Fibroblast of pulmonary artery (primary cell): Measurements from ENCODE around the gene MYL5.
A peak's percentile ranks its signal among the peaks of the same experiment; 100 is the strongest.

Source experiments
- DNase-seq: peaks from one replicate; pipeline ENCODE4 v3.0.0-alpha.2; 2010; ENCODE audit warnings: low read depth
- H3K4me3 ChIP-seq: replicated peaks from 2 replicates; pipeline ENCODE4 v1.5.1; 2011; ENCODE audit warnings: low read depth, mild to moderate bottlenecking, control low read depth, low read length, moderate library complexity
- TF ChIP-seq, protein P1 (sequence below): IDR thresholded peaks from 2 replicates; pipeline ENCODE4 v1.5.1; 2011; ENCODE audit warnings: mild to moderate bottlenecking, control low read depth, low read length, inconsistent platforms; ENCODE audit errors: missing control alignments

MYL5 gene

GRCh38 chr4:663438-664428 lies 10.6 kb upstream of the MYL5 start:
- TF ChIP-seq, protein P1, sequence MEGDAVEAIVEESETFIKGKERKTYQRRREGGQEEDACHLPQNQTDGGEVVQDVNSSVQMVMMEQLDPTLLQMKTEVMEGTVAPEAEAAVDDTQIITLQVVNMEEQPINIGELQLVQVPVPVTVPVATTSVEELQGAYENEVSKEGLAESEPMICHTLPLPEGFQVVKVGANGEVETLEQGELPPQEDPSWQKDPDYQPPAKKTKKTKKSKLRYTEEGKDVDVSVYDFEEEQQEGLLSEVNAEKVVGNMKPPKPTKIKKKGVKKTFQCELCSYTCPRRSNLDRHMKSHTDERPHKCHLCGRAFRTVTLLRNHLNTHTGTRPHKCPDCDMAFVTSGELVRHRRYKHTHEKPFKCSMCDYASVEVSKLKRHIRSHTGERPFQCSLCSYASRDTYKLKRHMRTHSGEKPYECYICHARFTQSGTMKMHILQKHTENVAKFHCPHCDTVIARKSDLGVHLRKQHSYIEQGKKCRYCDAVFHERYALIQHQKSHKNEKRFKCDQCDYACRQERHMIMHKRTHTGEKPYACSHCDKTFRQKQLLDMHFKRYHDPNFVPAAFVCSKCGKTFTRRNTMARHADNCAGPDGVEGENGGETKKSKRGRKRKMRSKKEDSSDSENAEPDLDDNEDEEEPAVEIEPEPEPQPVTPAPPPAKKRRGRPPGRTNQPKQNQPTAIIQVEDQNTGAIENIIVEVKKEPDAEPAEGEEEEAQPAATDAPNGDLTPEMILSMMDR: no peak
- no peak for DNase-seq
- peak overlapping the region; percentile 37 for H3K4me3 ChIP-seq

- no peak for DNase-seq
- no peak overlapping the region for H3K4me3 ChIP-seq
Observed at GRCh38 chr4:664713-665231, 9.6 kb upstream of the MYL5 start.

DNA sequence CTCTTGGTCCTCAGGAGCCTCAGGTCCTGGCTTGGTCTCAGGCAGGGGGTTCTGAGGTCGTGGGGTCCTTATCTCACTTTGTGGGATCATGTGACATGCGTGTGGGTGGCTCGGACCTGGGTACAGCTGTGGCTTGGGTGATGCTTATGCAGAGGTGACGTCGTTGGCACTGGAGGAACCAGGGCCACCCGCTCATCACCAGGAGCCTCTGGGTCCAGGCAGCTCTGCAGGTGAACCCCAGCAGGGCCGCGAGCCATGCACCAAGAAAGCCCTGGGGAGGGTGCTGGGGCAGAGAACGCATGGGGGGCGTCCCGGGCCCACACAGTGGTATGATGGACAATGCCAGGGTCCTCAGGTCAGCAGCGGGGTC lies 9.0 kb upstream of the MYL5 start:
- H3K4me3 ChIP-seq: no peak overlapping the region
- no peak for DNase-seq
- TF ChIP-seq, protein P1: no peak

More at GRCh38 chr4:664713-665231, 9.6 kb upstream of the MYL5 start:
- TF ChIP-seq, protein P1: no peak

DNA sequence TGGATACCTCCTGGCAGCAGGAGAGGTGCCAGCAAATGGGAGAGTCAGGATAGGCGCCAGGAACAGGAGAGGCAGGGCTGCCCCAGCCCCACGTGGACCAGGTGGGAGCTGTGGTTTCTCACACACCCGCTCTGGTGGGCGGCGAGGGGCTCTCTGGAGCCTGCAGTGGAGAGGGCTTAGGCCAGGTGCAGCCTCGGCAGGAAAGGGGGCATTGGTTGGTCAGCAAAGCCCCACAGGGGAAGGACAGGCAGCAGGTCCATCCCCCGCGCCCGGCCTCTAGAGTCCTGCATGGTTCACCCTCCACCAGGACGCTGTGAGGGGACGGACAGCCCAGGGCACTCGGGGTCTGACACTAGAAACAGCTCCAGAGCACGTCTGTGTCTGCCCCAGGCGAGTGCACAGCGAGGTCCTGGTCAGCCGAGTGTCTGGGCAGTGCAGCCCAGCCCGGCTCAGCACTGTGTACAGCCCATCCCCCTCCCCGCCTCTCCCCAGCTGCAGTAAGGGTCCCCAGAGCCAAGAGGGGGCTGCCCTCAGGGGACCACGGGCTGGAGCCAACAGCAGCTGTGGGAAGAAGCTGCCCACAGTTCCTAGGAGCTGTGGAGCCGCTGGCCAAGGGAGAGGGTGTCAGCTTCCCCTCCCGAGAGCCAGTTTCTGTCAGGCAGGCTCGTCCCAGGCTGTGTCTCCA lies 8.4 kb upstream of the MYL5 start:
- DNase-seq: no peak
- no peak overlapping the region for H3K4me3 ChIP-seq
- TF ChIP-seq, protein P1: no peak

- TF ChIP-seq, protein P1: no peak
- DNase-seq: no peak
- H3K4me3 ChIP-seq: no peak overlapping the region
Observed at GRCh38 chr4:666436-666810, 7.9 kb upstream of the MYL5 start.

GRCh38 chr4:666822-667544 lies 7.4 kb upstream of the MYL5 start:
- DNase-seq: no peak
- TF ChIP-seq, protein P1: no peak
- no peak overlapping the region for H3K4me3 ChIP-seq
